Glomerular visceral epithelial cell (primary cell): ENCODE results near the gene DNAH2.
A peak's percentile ranks its signal among the peaks of the same experiment; 100 is the strongest.

Experiments
- DNase-seq: peaks from one replicate; pipeline ENCODE4 v3.0.0-alpha.2; 2016; ENCODE audit errors: extremely low spot score

DNAH2 gene

DNA sequence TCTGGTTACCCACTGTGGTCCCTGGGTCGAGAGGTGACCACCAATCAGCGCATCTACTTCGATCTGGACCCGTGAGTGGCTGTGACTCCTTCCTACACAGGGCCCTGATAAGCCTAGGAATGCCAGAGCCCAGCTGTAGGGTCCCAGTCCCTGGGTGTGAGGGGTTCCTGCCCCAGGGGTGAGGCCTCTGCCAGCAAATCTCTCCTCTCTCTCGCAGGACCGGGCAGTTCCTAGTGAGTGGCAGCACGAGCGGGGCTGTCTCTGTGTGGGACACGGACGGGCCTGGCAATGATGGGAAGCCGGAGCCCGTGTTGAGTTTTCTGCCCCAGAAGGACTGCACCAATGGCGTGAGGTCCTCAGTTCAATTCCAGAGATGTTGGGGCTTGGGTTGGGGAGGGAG is 14.8 kb upstream of the DNAH2 start:
- DNase-seq, result no peak

DNA sequence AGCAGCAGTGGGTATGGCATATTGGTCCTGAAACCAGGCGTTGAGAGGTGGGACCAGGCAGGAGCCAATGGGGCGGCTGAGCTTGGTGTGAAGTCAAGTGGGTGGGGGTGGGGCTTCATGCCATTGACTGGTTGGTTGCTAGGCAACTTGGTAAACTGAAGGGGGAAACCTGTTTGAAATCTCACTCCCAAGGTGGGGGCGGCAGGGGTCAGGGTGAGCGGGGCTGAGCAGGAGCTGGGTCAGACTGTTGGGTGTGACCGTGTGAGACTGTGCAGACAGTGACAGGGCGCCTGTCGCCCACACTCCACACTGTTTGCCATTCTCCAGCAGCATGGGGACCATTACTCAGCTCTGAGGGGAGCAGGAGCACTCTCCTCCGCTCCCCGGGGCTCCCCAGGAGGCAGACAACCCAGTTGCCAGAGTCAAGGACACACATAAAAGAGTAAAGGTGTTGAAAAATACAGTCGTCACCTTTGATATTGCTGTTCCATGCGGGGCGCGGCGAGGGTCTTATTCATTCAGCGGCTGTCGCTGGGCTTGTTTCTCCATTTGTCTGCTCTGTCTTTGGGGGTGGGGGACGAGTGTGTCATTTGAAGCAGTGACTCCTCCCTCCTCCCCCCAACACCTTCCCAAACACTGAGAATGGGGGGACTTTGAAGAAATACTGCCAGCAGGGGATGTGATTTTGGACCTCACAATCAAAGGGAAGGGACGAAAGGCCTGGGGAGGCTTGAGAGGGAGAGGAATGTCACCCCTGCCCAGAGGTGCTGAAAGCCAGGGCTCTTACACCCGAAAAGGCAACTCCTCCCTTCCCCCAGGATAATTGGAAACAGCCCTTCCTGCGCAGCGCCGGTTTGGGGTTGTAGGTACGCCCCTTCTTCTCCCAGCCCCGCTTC is 13.7 kb upstream of the DNAH2 start:
- peak; percentile 42 for DNase-seq

- peak; percentile 75 for DNase-seq
Measured at GRCh38 chr17:7704601-7705268, 12.8 kb upstream of the DNAH2 start, which contains the start of gene EFNB3. TSS of gene EFNB3 (plus strand) at chr17:7705202. CDS start at chr17:7705599, 397 bp downstream.

- DNase-seq, result no peak
Measured at GRCh38 chr17:7705269-7706255, 12.0 kb upstream of the DNAH2 start.

- no peak for DNase-seq
Measured at GRCh38 chr17:7706631-7707354, 10.8 kb upstream of the DNAH2 start.

- DNase-seq, result no peak
Measured at GRCh38 chr17:7707446-7707845, 10.1 kb upstream of the DNAH2 start.

- DNase-seq, result no peak
Measured at GRCh38 chr17:7707858-7708750, 9.4 kb upstream of the DNAH2 start.

- DNase-seq, result no peak
Measured at GRCh38 chr17:7709031-7709430, 8.5 kb upstream of the DNAH2 start.

DNA sequence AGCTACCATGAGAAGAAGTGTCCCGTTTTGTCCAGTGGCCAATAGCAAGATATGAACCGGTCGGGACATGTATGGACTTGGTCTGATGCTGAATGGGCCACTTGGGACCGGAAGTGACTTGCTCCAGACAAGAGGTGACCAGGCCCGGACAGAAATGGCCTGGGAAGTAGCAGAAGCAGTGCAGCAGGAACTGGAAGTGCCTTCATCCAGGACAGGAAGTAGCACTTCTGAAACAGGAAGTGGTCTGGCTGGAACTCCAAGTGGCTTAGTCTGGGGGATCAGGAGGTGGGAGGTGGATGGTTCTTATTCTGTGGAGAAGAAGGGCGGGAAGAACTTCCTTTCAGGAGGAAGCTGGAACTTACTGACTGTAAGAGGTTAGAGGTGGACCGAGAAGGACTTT is 7.2 kb upstream of the DNAH2 start:
- no peak for DNase-seq

DNA sequence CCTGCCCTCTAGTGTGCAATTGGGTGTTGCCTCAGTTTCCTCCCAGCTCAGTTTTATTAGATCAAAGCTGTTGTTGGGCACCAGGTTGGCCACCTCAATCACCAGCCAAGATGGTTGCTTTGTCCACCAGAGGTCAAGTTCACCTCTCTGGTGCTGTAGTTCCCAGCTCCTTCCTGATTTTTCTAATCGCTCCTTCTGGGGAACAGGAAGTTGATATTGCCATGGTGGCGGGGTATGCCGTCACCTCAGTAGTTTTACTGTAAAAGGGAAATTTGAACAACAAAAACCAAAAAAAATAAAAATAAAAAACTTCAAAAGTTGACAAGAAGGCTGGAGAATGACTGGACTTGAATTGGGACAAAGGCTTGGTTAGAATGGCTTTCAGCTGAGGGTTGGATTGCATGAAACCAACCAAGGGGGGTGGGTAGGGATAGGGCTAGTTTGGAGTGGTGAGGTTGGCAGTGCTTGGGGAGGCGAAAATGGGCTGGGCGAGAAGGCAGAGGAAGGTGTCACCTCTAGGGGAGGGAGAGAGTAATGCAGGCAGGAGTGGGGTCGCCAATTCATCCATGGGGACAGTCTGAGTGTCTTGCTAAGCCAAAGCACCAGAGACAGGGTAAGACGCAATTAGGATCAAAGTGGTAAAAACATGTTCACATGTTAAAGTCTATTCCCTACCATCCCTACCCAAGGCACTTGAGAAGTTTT is 6.3 kb upstream of the DNAH2 start:
- DNase-seq, result no peak

GRCh38 chr17:7712111-7712771 is 5.3 kb upstream of the DNAH2 start:
- DNase-seq, result no peak

- no peak for DNase-seq
Measured at GRCh38 chr17:7713782-7714181, 3.8 kb upstream of the DNAH2 start.

DNA sequence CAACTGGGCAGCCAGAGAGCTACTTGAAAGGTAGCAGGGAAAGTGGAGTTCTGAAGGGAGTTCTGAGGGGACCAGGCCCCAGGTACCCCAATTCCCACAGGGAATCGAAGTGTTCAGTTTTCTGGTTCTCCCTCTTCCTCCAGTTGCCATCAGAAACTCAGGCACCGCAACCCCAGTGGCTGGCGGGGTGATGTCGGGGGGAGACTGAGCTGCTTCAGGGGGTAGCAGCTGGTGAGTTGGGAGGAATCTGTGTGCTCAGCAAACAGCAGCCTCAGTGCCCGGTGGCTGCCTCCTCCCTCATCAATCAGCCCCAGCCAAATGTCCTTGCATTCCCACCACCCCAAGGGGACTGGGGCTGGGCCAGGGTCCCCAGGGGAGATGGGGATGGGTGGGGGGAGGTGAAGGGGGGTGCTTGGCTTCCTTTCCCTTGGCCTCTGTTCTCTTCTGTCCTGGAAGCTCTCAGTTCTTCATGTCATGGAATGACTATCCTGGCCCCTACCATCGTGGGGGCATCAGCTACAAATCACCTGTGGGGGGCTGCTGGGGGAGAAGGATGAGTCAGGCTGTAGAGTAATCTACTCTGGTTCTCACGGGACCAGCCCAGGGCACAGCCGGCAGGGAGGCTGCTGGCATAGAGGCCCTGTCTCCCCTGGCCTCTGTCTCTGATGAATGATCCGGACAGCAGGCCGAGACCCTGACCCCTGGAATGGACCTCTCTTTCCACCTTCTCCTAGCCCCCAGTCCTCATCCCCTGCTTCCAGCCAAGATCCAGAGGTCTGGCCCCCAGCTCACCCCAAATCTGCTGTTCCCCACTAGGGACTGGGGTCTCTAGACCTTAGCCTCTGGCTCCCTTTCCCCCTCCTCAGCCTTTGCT is 2.6 kb upstream of the DNAH2 start:
- DNase-seq, result no peak

DNA sequence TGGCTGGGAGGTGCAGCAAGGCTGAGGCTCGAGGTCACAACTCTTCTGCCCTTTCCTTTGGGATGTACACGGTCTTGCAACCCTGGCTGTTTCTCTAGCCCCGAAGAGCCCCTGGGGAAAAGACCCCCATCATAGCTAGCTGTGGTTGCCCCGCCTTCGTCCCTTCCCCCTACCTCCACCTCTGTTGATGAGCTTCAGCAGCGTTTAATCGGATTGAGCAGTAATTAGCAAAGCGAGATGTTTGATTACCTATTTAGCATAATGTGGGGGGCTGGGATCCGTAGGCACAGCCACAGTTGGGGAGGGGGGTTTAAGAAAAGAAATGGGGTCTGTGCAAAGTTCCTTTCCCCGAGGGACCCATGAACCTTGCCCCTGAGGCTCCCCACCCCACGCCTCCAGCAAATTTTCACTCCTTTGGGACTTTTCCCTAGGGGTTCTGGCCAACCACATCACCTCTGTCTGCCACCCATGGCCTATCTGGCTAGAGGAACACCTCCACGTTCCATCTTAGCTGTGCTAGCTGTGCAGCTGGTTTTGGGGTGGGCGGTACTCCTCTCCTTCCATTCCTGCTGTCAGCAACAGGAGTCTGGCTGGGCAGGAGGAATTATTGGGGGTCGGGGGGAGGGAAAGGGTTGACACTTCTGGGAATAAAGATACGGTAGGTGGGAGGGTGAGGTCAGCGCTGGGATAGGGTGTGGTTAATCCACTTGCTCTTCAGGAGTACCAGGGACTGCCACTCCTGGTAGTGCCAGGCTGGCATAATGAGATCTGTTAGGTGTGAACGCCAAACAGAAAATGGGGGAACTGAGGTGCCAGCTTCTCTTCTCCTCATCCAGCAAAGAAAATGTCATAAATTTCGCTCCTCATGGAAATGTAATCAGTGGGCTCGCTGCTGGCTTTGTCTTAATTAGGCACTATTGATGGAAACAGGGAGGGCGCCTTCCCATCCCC is 1.3 kb upstream of the DNAH2 start:
- DNase-seq, result no peak

- DNase-seq, result no peak
Measured at GRCh38 chr17:7717756-7718350, 309 bp downstream of the DNAH2 start.

DNA sequence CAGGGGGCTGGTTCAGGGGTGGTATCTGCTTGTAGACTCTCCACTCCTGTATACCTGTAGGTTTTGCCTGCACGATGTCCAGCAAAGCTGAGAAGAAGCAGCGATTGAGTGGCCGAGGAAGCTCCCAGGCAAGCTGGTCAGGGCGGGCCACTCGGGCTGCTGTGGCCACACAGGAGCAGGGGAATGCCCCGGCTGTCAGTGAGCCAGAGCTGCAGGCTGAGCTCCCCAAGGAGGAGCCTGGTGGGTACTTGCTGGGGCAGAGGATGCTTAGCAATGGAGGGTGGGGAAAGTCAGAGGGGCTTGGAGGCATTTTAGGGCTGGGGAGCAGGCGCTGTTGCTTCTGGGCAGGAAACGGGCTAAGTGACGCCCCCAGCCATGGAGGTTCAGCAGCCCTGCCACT is 2.1 kb downstream of the DNAH2 start:
- DNase-seq, result no peak
